HepG2 (cell line): ENCODE results near the gene AGAP1. TPM values are rescaled to one million over a fixed set of nuclear protein-coding genes. Genes with fewer than 3 reads are reported as not detected.

Experiments used
- ATAC-seq: fragments of 200-7000 bp; cut with Tn5 transposase; 3 replicates; pipeline ENCODE4 v1.9.1; 2020; ENCODE audit warnings: mild to moderate bottlenecking, moderate library complexity
- BruUV-seq: library from RNA; stranded (reverse); fragments of 400-500 nt; replicated peaks from 2 replicates; lab custom pipeline; 2021; lab: Mats Ljungman, UMichigan
- CTCF ChIA-PET: fragments of 300-600 bp; formaldehyde crosslinking; extraction: SDS; loops from one replicate; lab custom pipeline; 2021; ENCODE audit warnings: low total read pairs, inconsistent platforms, low intra/inter-chr PET ratio; lab: Yijun Ruan, JAX
- POLR2A ChIA-PET: fragments of 350-600 bp; sonication (Branson Sonifier 250); formaldehyde crosslinking; loops from one replicate; lab custom pipeline; 2020; ENCODE audit warnings: antibody characterized with exemption, inconsistent platforms; lab: Yijun Ruan, JAX
- DNase-seq: peaks from one replicate; pipeline ENCODE4 v3.0.0-alpha.2; 2015; ENCODE audit warnings: low spot score
- FAIRE-seq: peaks from 3 replicates; lab custom pipeline; 2011; peaks lifted over from hg19 to GRCh38; lab: Jason Lieb, UNC
- H2AFZ ChIP-seq: one replicate; pipeline ENCODE4 v1.6.1; 2011; ENCODE audit warnings: low read length, inconsistent platforms
- H3K27ac ChIP-seq: fragments of 300-600 bp; 3 replicates; pipeline ENCODE4 v1.8.0; 2011; ENCODE audit warnings: mixed run types, mild to moderate bottlenecking, mixed read lengths, low read length, inconsistent platforms; ENCODE audit not compliant: insufficient read depth; ENCODE audit errors: extremely low read length
- H3K27me3 ChIP-seq, 2 experiments: fragments of 200-600 bp in 1 of 2; 2 replicates in 1 of 2; 3 replicates in 1 of 2; pipeline versions ENCODE4 v1.6.0 to v1.8.0; 2011; ENCODE audit warnings: low read length in 2 of 2, mild to moderate bottlenecking in 2 of 2, moderate library complexity in 2 of 2, inconsistent platforms in 1 of 2; ENCODE audit not compliant: insufficient read depth in 2 of 2, control insufficient read depth in 1 of 2
- H3K36me3 ChIP-seq, 2 experiments: fragments of 200-600 bp in 1 of 2; replicated peaks in 1 of 2; 2 replicates in 1 of 2; 3 replicates in 1 of 2; pipeline versions ENCODE4 v1.5.1 to v1.8.0; 2011; ENCODE audit warnings: low read length in 2 of 2, inconsistent platforms in 1 of 2; ENCODE audit not compliant: insufficient read depth in 2 of 2, control insufficient read depth in 1 of 2
- H3K4me1 ChIP-seq: 2 replicates; pipeline ENCODE4 v1.5.1; 2012; ENCODE audit warnings: low read length, inconsistent platforms; ENCODE audit not compliant: insufficient read depth
- H3K4me2 ChIP-seq: 2 replicates; pipeline ENCODE4 v1.6.0; 2011; ENCODE audit warnings: low read depth, low read length, inconsistent platforms
- H3K4me3 ChIP-seq, 3 experiments: fragments of 200-600 bp in 1 of 3; sonication (generic), shearing (Covaris generic) in 1 of 3; replicated peaks in 1 of 3; 2 replicates each; pipeline ENCODE4 v1.5.1; 2011 to 2016; ENCODE audit warnings: low read length in 3 of 3, inconsistent platforms in 2 of 3, low read depth in 2 of 3, mild to moderate bottlenecking in 2 of 3, control low read depth in 1 of 3, mixed read lengths in 1 of 3; ENCODE audit not compliant: insufficient read depth in 1 of 3
- H3K79me2 ChIP-seq: one replicate; pipeline ENCODE4 v1.6.1; 2011; ENCODE audit warnings: low read length, inconsistent platforms; ENCODE audit not compliant: insufficient read depth
- H3K9ac ChIP-seq: 2 replicates; pipeline ENCODE4 v1.6.0; 2011; ENCODE audit warnings: mild to moderate bottlenecking, low read depth, low read length, inconsistent platforms; ENCODE audit not compliant: insufficient read depth
- H3K9me3 ChIP-seq: 2 replicates; pipeline ENCODE4 v1.5.1; 2012; ENCODE audit warnings: mild to moderate bottlenecking, low read length
- H4K20me1 ChIP-seq: 2 replicates; pipeline ENCODE4 v1.6.0; 2011; ENCODE audit warnings: inconsistent platforms, mild to moderate bottlenecking, low read length, moderate library complexity; ENCODE audit not compliant: insufficient read depth
- ELF3 ChIP-seq: IDR thresholded peaks from 2 replicates; pipeline ENCODE4 v1.6.1; 2016; ENCODE audit warnings: missing genetic modification reagents, missing compliant biosample characterization
- EZH2 ChIP-seq: conservative IDR thresholded peaks from 2 replicates; pipeline ENCODE4 v1.6.1; 2012; ENCODE audit warnings: mild to moderate bottlenecking, low read depth, low read length, moderate library complexity
- MLLT10 ChIP-seq: sonication (generic); formaldehyde crosslinking; IDR thresholded peaks from 2 replicates; pipeline ENCODE4 v1.4.0; 2020; ENCODE audit warnings: missing genetic modification reagents
- PAX8 ChIP-seq: sonication (generic); formaldehyde crosslinking; IDR thresholded peaks from 2 replicates; pipeline ENCODE4 v1.8.0; 2022; ENCODE audit warnings: mild to moderate bottlenecking, missing genetic modification reagents, borderline replicate concordance
- POGZ ChIP-seq: sonication (generic); formaldehyde crosslinking; IDR thresholded peaks from 2 replicates; pipeline ENCODE4 v1.4.0; 2020; ENCODE audit warnings: mild to moderate bottlenecking, missing genetic modification reagents
- RARA ChIP-seq: IDR thresholded peaks from 2 replicates; pipeline ENCODE4 v1.6.1; 2016; ENCODE audit warnings: missing genetic modification reagents, missing compliant biosample characterization
- REL ChIP-seq: sonication (generic); formaldehyde crosslinking; conservative IDR thresholded peaks from 2 replicates; pipeline ENCODE4 v1.8.0; 2022; ENCODE audit warnings: mild to moderate bottlenecking, missing genetic modification reagents, moderate library complexity
- TBP ChIP-seq: sonication (generic); formaldehyde crosslinking; IDR thresholded peaks from 2 replicates; pipeline ENCODE4 v1.5.0; 2020; ENCODE audit warnings: missing genetic modification reagents
- TEAD3 ChIP-seq: optimal IDR thresholded peaks from 2 replicates; pipeline ENCODE3; 2016; ENCODE audit warnings: borderline replicate concordance
- TP53 ChIP-seq: sonication (generic); formaldehyde crosslinking; conservative IDR thresholded peaks from 2 replicates; pipeline ENCODE4 v1.4.0; 2020; ENCODE audit warnings: missing genetic modification reagents
- ZNF232 ChIP-seq: sonication (generic); formaldehyde crosslinking; IDR thresholded peaks from 2 replicates; pipeline ENCODE4 v1.4.0; 2020; ENCODE audit warnings: missing genetic modification reagents, borderline replicate concordance
- ZNF326 ChIP-seq: sonication (generic); formaldehyde crosslinking; IDR thresholded peaks from 2 replicates; pipeline ENCODE4 v1.4.0; 2020; ENCODE audit warnings: missing genetic modification reagents, borderline replicate concordance
- ZNF333 ChIP-seq: sonication (generic); formaldehyde crosslinking; IDR thresholded peaks from 2 replicates; pipeline ENCODE4 v1.4.0; 2020; ENCODE audit warnings: mild to moderate bottlenecking, missing genetic modification reagents, borderline replicate concordance
- ZNF543 ChIP-seq: sonication (generic); formaldehyde crosslinking; IDR thresholded peaks from 2 replicates; pipeline ENCODE4 v1.4.0; 2020; ENCODE audit warnings: mild to moderate bottlenecking, missing genetic modification reagents
- ZNF674 ChIP-seq: sonication (generic); formaldehyde crosslinking; IDR thresholded peaks from 2 replicates; pipeline ENCODE4 v1.5.0; 2020; ENCODE audit warnings: low read depth, mild to moderate bottlenecking, missing genetic modification reagents
- ZNF772 ChIP-seq: sonication (generic); formaldehyde crosslinking; IDR thresholded peaks from 2 replicates; pipeline ENCODE4 v1.5.0; 2020; ENCODE audit warnings: mild to moderate bottlenecking, missing genetic modification reagents
- ZNF839 ChIP-seq: sonication (generic); formaldehyde crosslinking; IDR thresholded peaks from 2 replicates; pipeline ENCODE4 v1.4.0; 2020; ENCODE audit warnings: missing genetic modification reagents, mild to moderate bottlenecking, borderline replicate concordance
- WGBS: methylation state at CpG from one replicate; pipeline ENCODE4 v1.1.6; 2017; ENCODE audit warnings: low lambda C conversion rate; 5-methylcytosine and 5-hydroxymethylcytosine counted together
- in situ Hi-C: cut with HindIII; loops from 2 replicates; pipeline ENCODE4 v1.10.0; 2017; ENCODE audit warnings: low pct_unique_long_range_greater_than_20kb; ENCODE audit not compliant: extremely low pct_ligation_motif_present
- intact Hi-C: fragments of 100-400 bp; cut with micrococcal nuclease; formaldehyde crosslinking; loops from one replicate; pipeline ENCODE4 v1.10.0; 2022; ENCODE audit not compliant: unreplicated experiment
- polyA plus RNA-seq, 8 experiments: library from polyadenylated mRNA; depleted of rRNA in 3 of 8; stranded (reverse) in 7 of 8; unstranded in 1 of 8; fragments of >200 nt; fragmentation: Illumina TruSeq in 4 of 8; extraction: Trizol in 4 of 8; gene quantifications; 2 replicates each; pipeline versions ENCODE4 v1.2.1 to v1.2.3, GENCODE V29; 2011 to 2016; ENCODE audit warnings: low read depth in 4 of 8, missing spikeins in 1 of 8, mixed read lengths in 1 of 8; ENCODE audit not compliant: insufficient read depth in 1 of 8
- total RNA-seq, 5 experiments: library from RNA; depleted of rRNA; stranded (reverse); fragments of >200 nt; fragmentation: Illumina TruSeq; extraction: Trizol; gene quantifications; 2 replicates each; pipeline ENCODE4 v1.2.3, GENCODE V29; 2016; ENCODE audit warnings: low read depth in 1 of 5
- TF ChIP-seq, protein P1 (sequence below): sonication (generic); formaldehyde crosslinking; IDR thresholded peaks from 2 replicates; pipeline ENCODE4 v1.4.0; 2020; ENCODE audit warnings: missing genetic modification reagents; ENCODE audit errors: not compliant biosample characterization
- TF ChIP-seq, protein P2 (sequence below): IDR thresholded peaks from 2 replicates; pipeline ENCODE4 v1.6.1; 2016
- TF ChIP-seq, protein P3 (sequence below): sonication (generic); formaldehyde crosslinking; IDR thresholded peaks from 2 replicates; pipeline ENCODE4 v1.5.1; 2020; ENCODE audit warnings: missing genetic modification reagents, mild to moderate bottlenecking, borderline replicate concordance
- TF ChIP-seq, protein P4 (sequence below): sonication (generic); formaldehyde crosslinking; IDR thresholded peaks from 2 replicates; pipeline ENCODE4 v1.4.0; 2020; ENCODE audit warnings: mild to moderate bottlenecking, missing genetic modification reagents

AGAP1 gene
- total and polyA plus RNA-seq, 2 of the 13 experiments (the other 11 are each of a cell fraction or from before 2014, with no cell fraction given): 21.2 to 32.7 TPM

DNA sequence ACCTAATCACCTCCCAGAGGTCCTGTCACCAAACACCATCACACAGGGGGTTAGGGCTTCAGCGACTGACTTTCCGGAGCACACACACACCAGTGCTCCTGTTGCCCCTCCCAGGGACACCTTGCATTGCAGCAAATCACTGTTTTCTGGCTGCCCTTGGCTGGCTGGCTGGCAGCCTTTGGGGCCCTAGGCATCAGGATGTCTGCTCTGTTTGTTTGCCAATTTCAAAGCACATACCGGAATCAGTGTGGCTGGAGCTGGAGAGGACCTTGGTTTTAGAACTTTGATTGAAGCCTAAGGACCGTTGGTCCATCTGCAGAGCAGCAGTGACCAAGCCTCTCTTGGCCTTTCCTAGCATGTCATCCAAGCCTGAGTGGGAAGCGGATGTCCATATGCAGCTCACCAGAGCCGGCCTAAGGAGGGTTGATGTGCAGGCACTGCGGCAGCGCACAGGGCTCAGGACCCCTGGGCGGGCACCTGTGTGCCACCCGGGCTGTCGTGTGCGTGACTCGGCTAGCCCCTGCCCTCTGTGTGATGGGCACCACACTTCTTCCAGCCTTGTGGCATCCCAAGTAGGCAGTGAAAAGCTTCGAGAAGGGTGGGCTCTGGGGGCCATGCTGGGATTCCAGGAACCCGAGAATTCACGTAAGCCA lies 612.2 kb downstream of the AGAP1 start:
- ATAC-seq (peak; percentile 90), DNase-seq (peak; percentile 87), FAIRE-seq (peak; percentile 81)
- Histone ChIP-seq H3K4me2 (peak overlapping the region; percentile 21; the same call in 1 of the 2 replicates), H4K20me1 (peaks cover 25% of the 10 kb centered on the region), H3K4me3 (no peak overlapping the region), H2AFZ (no peak overlapping the region), H3K27ac (no peak overlapping the region), H3K4me1 (peaks cover 27% of the 10 kb centered on the region), H3K36me3 (no peaks in the 10 kb centered on the region), H3K27me3 (no peaks in the 10 kb centered on the region), H3K9me3 (no peaks in the 10 kb centered on the region), H3K79me2 (no peaks in the 10 kb centered on the region), H3K9ac (no peak overlapping the region)
- intact Hi-C loops (no loop called here), in situ Hi-C loops (no loop called here)
- ChIA-PET POLR2A (no interaction called here), CTCF (no interaction called here)
- WGBS: 70% methylated on average over 7 of the region's 16 CpGs
- BruUV-seq: no TSS peak
- TF ChIP-seq REL (CRISPR knock-in tag) (no peak), ZNF674 (CRISPR knock-in tag) (no peak), ELF3 (CRISPR knock-in tag) (peak; percentile 43; the same call in 1 of the 2 replicates), PAX8 (CRISPR knock-in tag) (no peak), ZNF543 (no peak), ZNF232 (CRISPR knock-in tag) (no peak), TEAD3 (peak; percentile 95), TP53 (CRISPR knock-in tag) (no peak), RARA (CRISPR knock-in tag) (peak; percentile 86), EZH2 (no peak), TBP (peak; percentile 64; the same call in 1 of the 2 replicates), ZNF772 (no peak), ZNF333 (CRISPR knock-in tag) (no peak), MLLT10 (CRISPR knock-in tag) (no peak), ZNF839 (CRISPR knock-in tag) (no peak), POGZ (no peak), ZNF326 (CRISPR knock-in tag) (no peak)
- TF ChIP-seq, protein P1, sequence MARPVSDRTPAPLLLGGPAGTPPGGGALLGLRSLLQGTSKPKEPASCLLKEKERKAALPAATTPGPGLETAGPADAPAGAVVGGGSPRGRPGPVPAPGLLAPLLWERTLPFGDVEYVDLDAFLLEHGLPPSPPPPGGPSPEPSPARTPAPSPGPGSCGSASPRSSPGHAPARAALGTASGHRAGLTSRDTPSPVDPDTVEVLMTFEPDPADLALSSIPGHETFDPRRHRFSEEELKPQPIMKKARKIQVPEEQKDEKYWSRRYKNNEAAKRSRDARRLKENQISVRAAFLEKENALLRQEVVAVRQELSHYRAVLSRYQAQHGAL (CRISPR knock-in tag): no peak
- TF ChIP-seq, protein P2, sequence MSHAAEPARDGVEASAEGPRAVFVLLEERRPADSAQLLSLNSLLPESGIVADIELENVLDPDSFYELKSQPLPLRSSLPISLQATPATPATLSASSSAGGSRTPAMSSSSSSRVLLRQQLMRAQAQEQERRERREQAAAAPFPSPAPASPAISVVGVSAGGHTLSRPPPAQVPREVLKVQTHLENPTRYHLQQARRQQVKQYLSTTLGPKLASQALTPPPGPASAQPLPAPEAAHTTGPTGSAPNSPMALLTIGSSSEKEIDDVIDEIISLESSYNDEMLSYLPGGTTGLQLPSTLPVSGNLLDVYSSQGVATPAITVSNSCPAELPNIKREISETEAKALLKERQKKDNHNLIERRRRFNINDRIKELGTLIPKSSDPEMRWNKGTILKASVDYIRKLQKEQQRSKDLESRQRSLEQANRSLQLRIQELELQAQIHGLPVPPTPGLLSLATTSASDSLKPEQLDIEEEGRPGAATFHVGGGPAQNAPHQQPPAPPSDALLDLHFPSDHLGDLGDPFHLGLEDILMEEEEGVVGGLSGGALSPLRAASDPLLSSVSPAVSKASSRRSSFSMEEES: no peak
- TF ChIP-seq, protein P3, sequence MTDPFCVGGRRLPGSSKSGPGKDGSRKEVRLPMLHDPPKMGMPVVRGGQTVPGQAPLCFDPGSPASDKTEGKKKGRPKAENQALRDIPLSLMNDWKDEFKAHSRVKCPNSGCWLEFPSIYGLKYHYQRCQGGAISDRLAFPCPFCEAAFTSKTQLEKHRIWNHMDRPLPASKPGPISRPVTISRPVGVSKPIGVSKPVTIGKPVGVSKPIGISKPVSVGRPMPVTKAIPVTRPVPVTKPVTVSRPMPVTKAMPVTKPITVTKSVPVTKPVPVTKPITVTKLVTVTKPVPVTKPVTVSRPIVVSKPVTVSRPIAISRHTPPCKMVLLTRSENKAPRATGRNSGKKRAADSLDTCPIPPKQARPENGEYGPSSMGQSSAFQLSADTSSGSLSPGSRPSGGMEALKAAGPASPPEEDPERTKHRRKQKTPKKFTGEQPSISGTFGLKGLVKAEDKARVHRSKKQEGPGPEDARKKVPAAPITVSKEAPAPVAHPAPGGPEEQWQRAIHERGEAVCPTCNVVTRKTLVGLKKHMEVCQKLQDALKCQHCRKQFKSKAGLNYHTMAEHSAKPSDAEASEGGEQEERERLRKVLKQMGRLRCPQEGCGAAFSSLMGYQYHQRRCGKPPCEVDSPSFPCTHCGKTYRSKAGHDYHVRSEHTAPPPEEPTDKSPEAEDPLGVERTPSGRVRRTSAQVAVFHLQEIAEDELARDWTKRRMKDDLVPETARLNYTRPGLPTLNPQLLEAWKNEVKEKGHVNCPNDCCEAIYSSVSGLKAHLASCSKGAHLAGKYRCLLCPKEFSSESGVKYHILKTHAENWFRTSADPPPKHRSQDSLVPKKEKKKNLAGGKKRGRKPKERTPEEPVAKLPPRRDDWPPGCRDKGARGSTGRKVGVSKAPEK (CRISPR knock-in tag): no peak
- TF ChIP-seq, protein P4, sequence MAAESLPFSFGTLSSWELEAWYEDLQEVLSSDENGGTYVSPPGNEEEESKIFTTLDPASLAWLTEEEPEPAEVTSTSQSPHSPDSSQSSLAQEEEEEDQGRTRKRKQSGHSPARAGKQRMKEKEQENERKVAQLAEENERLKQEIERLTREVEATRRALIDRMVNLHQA (CRISPR knock-in tag): no peak
